HG03135 (cell line): ENCODE results near the gene ALK.

Experiments
- ATAC-seq: cut with Tn5 transposase; IDR thresholded peaks from one replicate; pipeline ENCODE4 v1.9.1; 2021; ENCODE audit warnings: mild to moderate bottlenecking, moderate library complexity; ENCODE audit not compliant: unreplicated experiment

ALK gene

DNA sequence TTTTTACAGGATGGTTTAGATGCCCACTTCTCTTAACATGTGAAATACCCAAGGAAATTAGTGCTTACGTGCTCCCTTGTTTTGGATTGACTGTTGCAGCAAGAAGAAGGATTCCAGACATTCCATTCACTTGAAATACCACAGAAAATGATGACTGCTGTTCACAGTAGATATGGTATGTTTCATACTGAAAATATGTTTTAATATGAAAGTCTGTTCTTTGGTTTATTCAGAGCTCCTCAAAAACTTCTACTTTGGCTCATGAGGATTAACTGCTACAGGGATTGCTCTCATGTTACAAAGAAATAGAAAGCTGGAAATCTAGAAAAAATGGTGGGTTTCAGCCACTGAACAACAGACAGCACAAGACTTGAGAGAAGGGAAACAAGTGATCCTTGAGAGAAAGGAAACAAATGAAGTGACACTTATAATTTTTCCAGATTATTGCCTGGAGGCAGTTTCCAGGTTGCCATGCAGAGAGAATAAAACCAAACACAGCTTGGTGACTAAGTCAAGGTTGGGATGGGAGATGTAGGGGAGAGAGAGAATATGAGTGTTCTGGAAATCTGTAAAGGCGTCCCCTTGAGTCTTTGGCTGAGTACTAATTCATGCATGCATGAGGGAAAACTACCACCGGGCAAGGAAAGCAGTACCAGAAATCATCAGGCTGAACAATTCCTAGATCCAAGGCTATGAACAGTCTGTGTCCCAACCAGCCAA, 458.0 kb downstream of the ALK start:
- no peak for ATAC-seq

DNA sequence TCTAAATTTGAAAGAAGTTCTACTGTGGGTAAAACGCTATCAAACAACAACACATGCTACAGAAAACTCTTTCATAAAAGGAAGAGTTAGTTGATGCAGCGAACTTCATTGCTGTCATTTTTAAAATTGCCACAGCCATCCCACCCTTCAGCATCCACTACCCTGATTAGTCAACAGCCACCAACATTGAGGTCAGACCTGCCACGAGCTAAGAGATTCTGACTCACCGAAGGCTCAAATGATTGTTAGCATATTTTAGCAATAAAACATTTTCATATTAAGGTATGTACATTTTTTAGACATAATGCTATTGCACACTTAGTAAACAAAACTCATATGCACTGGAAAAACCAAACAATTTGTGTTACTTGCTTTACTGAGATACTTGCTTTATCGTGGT, 459.1 kb downstream of the ALK start:
- ATAC-seq = no peak

DNA sequence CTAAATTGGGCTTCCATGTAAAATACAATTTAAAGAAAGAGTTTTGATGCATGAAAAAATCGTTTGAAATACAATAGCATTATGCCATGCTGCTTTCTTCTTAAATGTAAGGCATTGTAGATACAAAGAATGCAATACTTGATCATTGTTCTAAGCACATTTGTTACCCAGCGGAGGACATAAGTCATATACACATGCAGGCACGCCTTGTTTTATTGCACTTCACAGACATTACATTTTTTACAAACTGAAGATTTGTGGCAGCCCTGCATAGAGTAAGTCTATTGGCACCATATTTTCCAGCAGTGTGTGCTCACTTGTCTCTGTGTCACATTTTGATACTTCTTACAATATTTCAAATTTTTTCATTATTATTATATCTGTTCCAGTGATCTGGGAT, 461.2 kb downstream of the ALK start:
- no peak for ATAC-seq

DNA sequence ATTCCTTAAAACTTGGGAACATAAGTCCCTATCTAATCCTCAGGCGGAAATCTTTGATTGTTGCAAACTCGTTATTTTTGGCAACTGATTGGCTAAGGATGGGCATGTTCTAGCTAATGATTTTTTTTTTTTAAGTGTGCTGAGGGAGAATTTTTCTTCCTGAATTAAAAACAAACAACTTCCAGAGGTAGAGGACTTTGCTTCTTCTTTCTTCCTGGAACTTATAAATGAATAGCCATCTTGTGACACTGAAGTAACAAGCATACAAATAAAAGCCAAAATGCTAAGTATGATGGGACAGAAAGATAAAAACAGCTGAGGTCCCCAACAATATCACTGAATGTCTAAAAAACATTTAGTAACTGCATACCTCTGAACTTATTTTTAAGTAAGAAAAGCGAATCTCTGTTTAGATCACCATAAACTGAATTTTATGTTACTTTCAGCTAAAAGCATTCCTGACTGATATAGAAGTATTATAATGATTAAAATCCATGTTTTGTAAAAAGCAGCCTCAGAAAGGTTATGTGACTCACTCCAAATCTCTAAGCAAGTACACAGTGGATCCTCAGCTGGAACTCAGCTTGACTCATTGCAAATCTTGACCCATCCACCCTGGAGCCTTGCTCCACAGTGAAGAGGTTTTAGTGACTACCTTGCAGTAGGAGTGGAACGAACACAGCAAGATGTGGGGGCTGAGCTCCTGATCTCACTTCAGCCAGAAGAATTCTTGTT, 461.8 kb downstream of the ALK start:
- no peak for ATAC-seq

DNA sequence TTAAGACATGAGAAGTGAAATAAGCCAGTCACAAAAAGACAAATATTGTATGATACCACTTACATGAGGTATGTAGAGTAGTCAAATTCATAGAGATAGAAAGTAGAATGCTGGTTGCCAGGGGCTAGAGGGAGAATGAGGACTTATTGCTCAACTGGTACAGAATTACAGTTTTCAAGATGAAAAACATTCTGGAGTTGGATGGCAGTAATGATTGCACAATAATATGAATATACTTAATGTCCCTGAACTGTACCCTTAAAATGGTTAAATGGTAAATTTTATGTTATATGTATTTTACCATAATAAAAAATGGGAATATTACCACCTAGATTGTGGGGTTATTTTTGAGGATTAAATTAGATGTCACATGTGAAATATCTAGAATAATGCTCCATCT, 465.0 kb downstream of the ALK start:
- no peak for ATAC-seq

DNA sequence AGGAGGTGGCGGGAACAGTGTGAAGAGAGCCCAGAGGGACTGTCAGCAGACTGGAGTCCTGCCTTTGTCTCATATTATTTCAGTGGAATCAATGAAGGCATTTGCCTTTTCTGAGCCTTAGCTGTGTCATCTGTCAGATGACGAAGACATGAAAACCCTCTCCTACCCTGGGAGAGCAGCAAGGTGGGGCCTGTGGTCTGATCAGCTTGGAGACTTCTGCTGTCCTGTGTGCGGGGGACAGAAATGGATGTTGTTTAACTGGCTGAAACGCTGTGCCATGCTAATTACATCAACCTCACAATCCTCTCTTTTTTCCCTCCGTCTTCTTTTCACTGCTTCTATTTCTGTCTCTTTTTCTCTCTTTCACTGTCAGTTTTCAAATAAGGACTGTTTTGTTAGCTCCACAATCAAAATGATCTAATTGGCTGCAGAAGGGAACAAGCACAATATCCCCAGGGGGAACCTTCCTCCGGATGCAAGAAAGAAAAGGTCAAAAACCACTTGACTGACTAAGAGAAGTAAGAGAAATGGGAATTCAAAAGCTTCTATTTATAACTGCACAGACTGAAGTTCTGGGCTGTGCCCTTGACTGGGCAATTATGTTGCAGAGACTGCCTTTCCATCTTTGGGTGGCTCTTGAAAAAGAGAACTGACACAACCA, 466.1 kb downstream of the ALK start:
- no peak for ATAC-seq

DNA sequence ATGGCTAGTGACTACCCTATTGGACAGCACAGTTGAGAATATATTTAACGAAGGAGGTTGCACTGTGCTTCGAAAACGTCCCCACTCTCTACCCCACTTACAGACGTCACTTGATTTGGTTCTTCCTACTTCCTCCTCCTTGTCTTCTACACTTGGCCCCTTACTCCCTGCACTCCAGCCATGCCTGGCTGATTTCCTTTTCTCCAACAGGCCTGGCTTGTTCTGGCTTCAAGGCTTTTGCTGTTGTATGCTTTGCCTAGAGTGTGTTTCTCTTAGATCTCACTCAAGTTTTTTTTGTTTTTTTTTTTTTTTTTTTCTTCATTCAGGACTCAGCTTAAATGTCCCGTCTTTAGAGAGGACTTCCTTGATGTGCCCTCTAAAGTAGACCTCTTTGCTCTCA, 469.4 kb downstream of the ALK start:
- ATAC-seq = no peak

DNA sequence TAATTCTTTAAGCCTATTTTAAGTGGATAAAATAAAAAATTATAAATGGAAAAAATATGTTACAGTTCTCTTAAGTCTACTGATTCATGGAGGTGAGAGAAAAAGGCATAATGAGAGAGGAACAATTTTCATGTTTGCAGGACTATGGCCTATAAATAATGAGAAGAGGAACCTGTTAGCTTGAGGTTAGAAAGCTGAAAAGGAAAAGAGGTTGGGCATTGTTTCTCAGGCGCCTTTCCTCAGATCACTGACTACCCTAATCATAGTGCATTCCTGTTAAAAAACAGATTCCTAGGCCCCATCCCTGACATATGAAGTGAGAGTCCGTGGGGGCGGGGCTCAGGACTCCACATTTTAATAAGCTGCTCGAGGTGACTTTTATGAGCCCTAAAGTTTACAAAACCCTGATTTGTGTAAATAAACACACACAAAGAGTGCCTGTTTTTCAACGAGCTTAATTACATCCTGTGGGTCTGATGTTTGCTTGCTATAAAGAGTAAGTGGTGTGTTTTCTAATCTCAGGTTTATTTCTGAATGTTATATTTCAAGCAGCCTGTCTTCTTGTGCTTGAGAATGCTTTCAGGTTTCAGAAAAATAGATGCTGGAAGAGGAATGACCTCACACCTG, 470.7 kb downstream of the ALK start:
- ATAC-seq = no peak

DNA sequence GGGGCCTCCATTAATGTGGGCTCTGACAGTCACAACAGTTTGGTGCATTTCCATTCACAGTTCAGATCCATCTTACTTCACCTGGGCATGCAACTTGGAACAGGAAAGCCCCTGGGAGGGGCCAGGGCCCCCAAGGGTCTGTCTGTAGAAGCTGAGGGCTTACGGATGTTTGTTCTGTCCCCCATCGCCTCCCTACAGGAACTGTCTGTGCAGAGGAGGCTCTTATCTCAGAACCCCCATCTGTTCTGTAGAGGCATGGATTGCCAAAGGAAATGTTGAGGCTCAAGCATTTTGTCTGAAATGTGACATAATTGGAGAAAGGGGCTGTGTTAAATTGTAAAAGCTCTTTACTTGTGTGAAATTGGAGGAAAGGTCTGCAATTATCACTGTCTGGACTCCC, 471.9 kb downstream of the ALK start:
- ATAC-seq = no peak

DNA sequence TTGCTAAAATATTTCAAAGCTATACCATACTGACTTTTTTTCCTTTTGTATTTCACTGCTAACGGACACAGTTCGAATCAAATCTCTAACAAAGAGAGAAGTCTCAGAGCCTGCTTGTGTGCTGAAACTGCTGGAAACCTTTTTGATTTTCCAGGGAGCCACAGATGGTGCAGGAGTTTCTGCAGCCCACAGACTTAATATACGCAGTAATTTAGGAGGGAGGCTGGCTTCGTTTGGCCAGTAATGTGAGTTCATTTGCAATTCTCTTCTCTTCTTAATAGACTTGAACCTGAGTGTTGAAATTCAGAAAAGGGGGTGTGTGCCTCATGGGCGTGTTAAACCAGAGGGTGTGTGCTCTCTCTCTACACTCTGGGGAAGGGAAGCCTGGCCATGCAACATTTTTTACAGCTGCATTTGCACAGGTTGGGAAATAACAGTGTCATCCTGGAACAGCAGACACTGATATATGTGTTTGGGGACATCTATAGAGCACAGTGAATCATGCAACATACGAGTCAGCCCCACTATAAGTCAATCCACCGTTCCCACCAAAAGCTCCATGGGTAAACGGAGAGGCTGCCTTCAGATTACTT, 473.2 kb downstream of the ALK start:
- ATAC-seq = no peak

DNA sequence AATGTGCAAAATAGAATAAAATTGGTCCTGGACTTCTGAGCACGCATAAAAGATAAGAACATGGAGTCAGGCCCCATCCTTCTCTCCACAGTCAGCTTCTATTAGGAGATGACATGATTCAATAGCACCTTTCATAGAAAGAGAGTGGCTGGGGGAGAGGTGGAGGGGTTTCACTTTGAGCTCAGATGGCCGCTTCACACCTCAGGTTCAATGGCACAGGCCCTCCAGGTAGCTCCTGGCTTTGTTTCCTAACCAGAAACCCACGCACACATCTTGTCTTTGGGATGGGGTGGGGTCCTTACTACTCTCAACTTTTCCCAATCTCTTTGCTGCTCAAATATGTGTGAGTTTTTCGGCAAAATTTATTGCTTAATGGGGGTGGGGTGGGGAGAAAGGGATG, 473.9 kb downstream of the ALK start:
- no peak for ATAC-seq

DNA sequence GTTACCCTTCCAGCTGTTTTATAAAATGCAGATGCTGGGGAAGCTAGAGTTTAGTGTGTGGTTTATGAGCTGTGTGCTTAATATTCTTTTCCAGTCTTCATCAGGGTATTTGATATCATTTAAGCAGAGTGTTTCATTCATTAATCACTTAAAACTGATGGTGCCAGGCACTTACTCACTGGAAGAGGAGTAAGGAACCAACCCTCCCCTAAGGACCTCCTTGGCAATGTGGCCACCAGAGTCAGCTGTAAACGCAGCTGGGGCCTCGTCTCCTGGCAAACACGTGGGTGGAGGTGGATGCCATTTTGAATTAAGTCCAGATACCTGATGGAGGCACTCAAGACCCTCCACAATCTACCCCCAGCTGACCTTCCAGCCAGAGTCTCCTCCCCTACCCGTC, 474.5 kb downstream of the ALK start:
- no peak for ATAC-seq

DNA sequence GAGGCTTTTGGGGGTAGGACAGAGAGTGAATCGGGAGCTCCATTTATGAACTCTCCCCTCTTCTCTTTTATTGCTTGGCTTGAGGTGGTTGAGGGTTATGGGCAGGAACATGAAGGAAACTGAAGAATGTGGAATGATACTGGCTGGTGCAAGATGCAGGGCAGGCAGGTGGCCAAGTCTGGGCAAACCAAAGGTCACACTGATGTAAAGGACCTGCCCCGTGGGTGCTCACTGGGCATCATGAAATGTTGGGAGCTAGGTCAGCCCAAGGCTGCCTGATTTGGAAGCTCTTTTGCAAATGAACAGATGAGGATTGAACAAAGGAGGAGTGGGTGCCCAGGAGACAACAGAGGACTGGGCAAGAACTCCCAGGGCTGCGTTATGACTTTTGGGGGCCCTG, 477.2 kb downstream of the ALK start:
- ATAC-seq = no peak

DNA sequence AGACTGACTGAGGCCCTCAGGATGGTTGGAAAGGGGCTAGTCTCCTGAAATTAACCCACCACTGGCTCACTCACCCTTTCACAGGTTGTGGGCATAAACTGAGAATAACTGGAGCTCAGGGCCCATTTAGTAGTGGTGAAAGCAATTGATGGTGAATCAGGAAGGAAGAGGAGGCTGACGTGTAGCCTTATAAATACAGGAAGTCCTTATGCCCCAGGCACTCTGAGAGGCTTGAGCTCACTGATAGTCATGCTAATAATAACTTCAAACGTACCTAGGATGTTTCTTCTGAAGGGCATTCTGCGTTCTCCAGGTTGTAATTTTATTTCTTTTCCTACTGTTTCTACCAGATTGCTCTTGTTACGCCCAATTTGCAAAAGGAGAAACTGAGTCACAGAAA, 477.8 kb downstream of the ALK start:
- no peak for ATAC-seq

DNA sequence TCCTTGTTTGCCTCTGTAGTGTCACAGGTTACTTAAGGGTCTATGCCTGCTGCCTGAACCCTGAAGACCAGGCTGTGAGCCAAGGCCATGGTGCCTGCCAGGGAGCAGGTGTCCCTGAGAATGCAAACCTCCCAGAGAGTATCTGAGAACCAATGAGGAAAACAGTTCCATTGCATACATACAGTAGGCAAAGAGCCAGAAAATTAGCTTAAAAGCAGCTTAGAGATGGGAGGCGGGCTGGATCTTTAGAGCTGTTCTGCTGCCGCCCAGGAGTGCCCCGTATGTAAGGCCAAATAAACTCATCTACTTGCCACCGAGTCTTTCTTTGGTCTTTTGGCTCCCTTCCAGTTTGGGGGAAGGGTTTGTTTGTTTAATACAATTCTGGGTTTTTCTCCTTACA, 478.2 kb downstream of the ALK start:
- ATAC-seq = no peak

DNA sequence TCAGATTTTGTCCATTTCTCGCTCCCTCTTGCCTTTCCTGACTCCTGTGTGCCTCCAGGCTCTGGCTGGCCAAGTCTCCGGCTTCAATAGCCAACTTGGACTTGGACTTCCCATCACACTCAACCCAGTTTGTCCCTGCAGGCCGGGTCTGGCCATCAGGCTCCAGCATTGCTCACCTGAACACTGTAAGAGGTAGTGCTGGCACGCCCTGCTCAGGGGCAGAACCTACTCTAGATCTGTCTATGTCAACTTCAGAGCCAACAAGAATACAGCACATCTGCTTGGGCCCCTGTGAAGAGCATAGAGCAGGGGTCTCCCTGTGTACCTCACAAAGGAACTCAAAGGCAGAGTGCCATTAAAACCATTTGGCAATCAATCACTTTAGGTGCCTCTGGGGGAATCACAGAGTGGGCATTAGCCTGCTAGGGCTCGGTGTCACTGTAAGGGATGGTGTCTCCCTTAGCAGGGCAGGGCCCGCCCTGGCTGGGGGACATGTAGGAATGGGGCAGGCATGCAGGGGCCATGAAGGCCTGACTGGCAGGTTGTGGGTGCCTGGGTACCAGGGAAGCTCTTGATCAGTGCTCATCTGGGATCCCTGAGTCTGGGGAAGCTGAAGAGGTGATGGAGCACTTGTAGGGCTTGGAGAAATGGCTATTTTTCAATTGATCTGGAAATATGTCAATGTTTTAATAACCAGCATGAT, 480.3 kb downstream of the ALK start:
- ATAC-seq = no peak

DNA sequence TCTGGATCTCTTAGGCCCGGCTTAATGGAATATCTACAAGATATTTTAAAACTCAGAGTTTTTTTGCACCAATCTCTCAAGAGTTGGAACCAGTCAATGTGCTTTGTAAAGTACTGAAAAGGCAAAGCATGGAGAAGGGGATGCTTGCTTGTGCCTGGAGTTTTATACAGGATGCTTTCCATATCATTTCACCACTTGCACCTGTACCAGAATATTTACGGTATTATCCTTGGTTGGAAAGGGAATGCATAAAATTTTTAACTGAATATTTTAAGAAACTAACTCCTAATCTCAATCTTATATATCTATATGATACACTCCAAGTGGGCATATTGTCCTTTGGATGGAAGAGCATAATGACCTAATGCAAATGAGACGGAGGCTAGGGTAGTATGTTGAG, 487.5 kb downstream of the ALK start:
- no peak for ATAC-seq

DNA sequence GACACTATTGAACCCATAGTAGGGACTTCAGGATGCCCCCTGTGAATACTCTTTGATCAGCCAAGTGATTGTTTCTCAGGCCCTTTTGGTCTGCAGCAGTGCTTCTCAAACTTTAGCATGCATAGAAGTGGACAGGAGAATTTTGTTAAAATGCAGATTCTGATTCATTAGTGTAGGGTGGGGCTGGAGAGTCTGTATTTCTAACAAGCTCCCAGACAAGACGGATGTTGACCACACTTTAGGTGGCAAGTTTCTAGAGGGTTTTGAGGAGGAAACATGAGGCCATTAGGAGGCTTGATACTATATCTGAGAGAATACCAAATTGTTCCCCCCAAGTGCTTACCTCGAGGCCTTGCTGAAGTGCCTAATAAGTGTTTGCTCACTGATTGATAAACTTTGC, 488.3 kb downstream of the ALK start:
- ATAC-seq = no peak

DNA sequence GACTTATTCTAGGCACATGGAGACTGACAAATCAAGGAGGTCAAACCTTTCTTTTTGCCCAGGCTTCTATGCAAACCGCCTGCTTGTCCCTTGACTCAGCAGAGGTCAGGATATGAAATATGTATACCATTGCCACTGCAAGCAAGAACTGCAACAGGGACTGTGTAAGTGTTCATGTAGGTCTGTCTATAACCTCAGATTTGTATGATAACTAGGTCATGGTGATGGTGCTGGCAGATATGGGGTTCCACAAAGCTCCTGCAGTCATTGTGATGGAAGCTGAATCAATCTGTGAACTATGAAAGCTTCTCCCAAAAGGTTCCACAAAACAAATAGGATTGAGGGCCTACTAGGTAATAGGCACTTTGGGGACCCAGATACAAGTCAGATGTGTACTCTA, 489.9 kb downstream of the ALK start:
- no peak for ATAC-seq

DNA sequence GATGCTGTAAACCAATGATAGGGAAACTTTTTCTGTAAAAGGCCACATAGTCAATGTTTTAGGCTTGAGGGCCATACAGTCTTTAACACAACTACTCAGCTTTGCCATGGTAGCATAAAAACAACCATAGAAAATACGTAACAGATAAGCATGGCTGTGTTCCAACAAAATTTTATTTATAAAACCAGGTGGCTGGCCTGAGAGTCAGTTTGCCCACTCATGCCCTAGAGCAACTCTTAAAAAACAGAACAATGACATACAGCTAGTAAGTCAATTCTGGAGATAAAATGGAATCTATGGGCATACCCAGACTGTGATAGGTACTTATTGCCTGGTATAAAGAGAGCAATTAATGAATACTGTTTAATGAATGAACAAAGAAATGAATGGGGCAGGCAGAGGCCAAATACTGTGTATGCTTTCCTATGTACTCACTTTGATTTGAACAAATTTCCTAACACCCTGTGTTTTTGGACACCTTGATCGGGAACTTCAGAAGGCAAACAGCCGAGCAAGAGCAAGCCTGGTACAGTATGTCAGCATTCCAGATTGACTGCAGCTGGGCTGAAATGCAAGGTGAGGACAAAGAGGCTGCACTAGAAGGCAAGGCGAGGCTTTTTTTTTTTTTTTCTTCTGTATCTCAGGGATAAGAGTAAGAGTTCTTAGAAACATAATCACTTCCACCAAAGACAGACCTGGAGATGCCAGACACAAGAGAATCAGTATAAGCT, 490.8 kb downstream of the ALK start:
- no peak for ATAC-seq
